PC-9 (cell line): ENCODE measurements around the gene PXDN.

Experiments
- EZH2 ChIP-seq: fragments of 200-600 bp; sonication (generic); IDR thresholded peaks from 2 replicates; pipeline ENCODE4 v1.8.0; 2017; ENCODE audit warnings: antibody characterized with exemption, low read depth
- TF ChIP-seq, protein P1 (sequence below): fragments of 200-600 bp; sonication (generic); conservative IDR thresholded peaks from 2 replicates; pipeline ENCODE4 v1.6.1; 2017; ENCODE audit warnings: mixed run types, antibody characterized with exemption, mild to moderate bottlenecking, moderate library complexity

DNA sequence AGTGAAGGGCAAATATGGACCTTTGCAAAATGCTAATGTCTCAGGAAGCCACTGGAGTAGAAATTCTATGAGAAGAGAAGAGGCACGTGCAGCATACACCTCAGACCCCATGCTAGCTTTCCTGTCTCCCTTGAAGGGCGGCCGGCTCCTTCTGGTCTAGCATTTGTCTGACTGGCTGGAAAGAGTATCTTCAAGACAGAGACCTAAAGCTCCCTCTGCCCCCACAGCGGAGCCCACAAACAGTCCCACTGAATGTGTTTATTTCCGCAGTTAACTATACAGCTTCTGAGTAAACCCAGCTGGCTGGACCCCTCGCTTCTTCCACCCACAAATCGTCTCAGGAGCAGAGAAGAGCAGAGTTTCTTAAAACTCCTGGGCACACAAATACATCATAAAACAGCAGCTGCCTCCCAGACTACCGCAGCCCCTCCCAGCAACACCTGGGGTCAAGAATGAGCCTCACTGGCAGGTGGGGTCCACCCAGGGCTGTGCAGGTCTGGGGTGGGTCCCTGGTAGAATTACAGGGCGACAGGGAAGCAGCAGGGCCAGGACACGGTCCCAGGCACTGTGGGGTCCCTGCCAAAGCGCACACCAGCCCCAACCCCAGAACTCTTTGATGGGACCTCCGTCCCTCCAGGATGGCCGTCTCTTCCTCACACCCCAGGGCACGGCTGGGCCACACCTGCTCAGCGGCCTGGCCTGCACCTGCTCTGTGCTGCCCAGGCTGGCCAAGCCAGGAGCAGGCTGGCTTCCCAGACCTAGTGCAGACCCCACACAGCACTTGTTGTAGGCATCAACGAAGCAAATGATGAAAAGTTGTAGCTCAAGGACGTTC lies 103.8 kb downstream of the PXDN start:
- TF ChIP-seq, protein P1, sequence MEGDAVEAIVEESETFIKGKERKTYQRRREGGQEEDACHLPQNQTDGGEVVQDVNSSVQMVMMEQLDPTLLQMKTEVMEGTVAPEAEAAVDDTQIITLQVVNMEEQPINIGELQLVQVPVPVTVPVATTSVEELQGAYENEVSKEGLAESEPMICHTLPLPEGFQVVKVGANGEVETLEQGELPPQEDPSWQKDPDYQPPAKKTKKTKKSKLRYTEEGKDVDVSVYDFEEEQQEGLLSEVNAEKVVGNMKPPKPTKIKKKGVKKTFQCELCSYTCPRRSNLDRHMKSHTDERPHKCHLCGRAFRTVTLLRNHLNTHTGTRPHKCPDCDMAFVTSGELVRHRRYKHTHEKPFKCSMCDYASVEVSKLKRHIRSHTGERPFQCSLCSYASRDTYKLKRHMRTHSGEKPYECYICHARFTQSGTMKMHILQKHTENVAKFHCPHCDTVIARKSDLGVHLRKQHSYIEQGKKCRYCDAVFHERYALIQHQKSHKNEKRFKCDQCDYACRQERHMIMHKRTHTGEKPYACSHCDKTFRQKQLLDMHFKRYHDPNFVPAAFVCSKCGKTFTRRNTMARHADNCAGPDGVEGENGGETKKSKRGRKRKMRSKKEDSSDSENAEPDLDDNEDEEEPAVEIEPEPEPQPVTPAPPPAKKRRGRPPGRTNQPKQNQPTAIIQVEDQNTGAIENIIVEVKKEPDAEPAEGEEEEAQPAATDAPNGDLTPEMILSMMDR, result no peak
- TF ChIP-seq EZH2, result no peak
